T47D (cell line): ENCODE measurements around the gene NIPAL1.
"Not testable (repeated sequence)": the region's sequence is repeated elsewhere in the genome, so short reads cannot be mapped to it uniquely, and the experiment has no call there.

Experiments
- DNase-seq, 2 experiments: peaks; one replicate each; pipeline versions ENCODE4 v3.0.0 to v3.0.0-alpha.2; 2011 to 2012; ENCODE audit warnings: low read depth in 1 of 2, low spot score in 1 of 2
- JUND ChIP-seq: IDR thresholded peaks from 2 replicates; pipeline ENCODE4 v1.6.1; 2012; ENCODE audit warnings: low read depth
- in situ Hi-C: cut with HindIII; loops from 2 replicates; pipeline ENCODE4 v1.10.0; 2016; ENCODE audit warnings: low sequenced_read_pairs, low pct_unique_long_range_greater_than_20kb

NIPAL1 gene

GRCh38 chr4:48016141-48017107, at the start of gene NIPAL1, which contains the start of gene CNGA1:
Gene NIPAL1, plus strand, starts transcription at chr4:48016772. Its CDS starts 68 bp downstream, at chr4:48016840.
Gene CNGA1, minus strand, starts transcription at chr4:48016681. Its CDS starts 63,992 bp downstream, at chr4:47952689.
- in situ Hi-C loops = no loop called here
- no peak for TF ChIP-seq JUND
- DNase-seq = peak; percentile 82 to 86

GRCh38 chr4:47968847-47969246, 47.7 kb upstream of the NIPAL1 start:
- no peak for TF ChIP-seq JUND
- in situ Hi-C loops = no loop called here
- DNase-seq = no peak

- no peak for DNase-seq
- in situ Hi-C loops = no loop called here
- TF ChIP-seq JUND = no peak
Measured at GRCh38 chr4:47972181-47972580, 44.4 kb upstream of the NIPAL1 start.

GRCh38 chr4:47972721-47973120, 43.9 kb upstream of the NIPAL1 start:
- in situ Hi-C loops = no loop called here
- DNase-seq = peak in 1 of 2 experiments; percentile 55
- no peak for TF ChIP-seq JUND

- DNase-seq = no peak
- no peak for TF ChIP-seq JUND
- in situ Hi-C loops = no loop called here
Measured at GRCh38 chr4:47974566-47974965, 42.0 kb upstream of the NIPAL1 start.

- peak in 1 of 2 experiments; percentile 11 for DNase-seq
- TF ChIP-seq JUND = no peak
- in situ Hi-C loops = no loop called here
Measured at GRCh38 chr4:47990145-47990544, 26.4 kb upstream of the NIPAL1 start.

GRCh38 chr4:47992475-47992874, 24.1 kb upstream of the NIPAL1 start:
- DNase-seq, in situ Hi-C loops: not testable (repeated sequence)

- TF ChIP-seq JUND = no peak
- no peak for DNase-seq
- in situ Hi-C loops = no loop called here
Measured at GRCh38 chr4:47996021-47996420, 20.6 kb upstream of the NIPAL1 start.

GRCh38 chr4:48002267-48002666, 14.3 kb upstream of the NIPAL1 start:
- no peak for TF ChIP-seq JUND
- in situ Hi-C loops = no loop called here
- DNase-seq = no peak

GRCh38 chr4:48003568-48003967, 13.0 kb upstream of the NIPAL1 start:
- peak in 1 of 2 experiments; percentile 64 for DNase-seq
- in situ Hi-C loops = not testable (repeated sequence)

- TF ChIP-seq JUND = no peak
- in situ Hi-C loops = no loop called here
Measured at GRCh38 chr4:48005781-48006180, 10.8 kb upstream of the NIPAL1 start.

GRCh38 chr4:48008021-48008596, 8.5 kb upstream of the NIPAL1 start:
- no peak for TF ChIP-seq JUND
- DNase-seq = peak in 1 of 2 experiments; percentile 29
- in situ Hi-C loops = no loop called here

More at GRCh38 chr4:48005781-48006180, 10.8 kb upstream of the NIPAL1 start:
- DNase-seq = no peak

- DNase-seq, in situ Hi-C loops: not testable (repeated sequence)
Measured at GRCh38 chr4:48010906-48011305, 5.7 kb upstream of the NIPAL1 start.

- in situ Hi-C loops = no loop called here
Measured at GRCh38 chr4:48011722-48012121, 4.8 kb upstream of the NIPAL1 start.

More at GRCh38 chr4:48011722-48012121, 4.8 kb upstream of the NIPAL1 start:
- no peak for DNase-seq
- no peak for TF ChIP-seq JUND
